Lower leg skin (tissue), 4 donors: ENCODE measurements around the gene WDFY4. TPM values are rescaled to one million over a fixed set of nuclear protein-coding genes. Genes with fewer than 3 reads are reported as not detected.

Source experiments
- DNase-seq, 2 donors: peaks; one replicate each; pipeline ENCODE4 v3.0.0-alpha.2; 2019; ENCODE audit warnings: low spot score in 2 of 2
- H3K4me3 ChIP-seq: fragments of 200-600 bp; sonication (generic); 2 replicates; pipeline ENCODE4 v1.5.1; 2017; ENCODE audit warnings: mild to moderate bottlenecking, low read depth; ENCODE audit not compliant: poor library complexity, severe bottlenecking
- CTCF ChIP-seq, 3 donors: fragments of 450-650 bp; IDR thresholded peaks; one replicate each; pipeline ENCODE4 v1.5.1; 2016; ENCODE audit warnings: antibody characterized with exemption in 3 of 3, mild to moderate bottlenecking in 3 of 3, moderate library complexity in 2 of 3
- POLR2A ChIP-seq, 2 donors: fragments of 450-650 bp; IDR thresholded peaks; one replicate each; pipeline ENCODE4 v1.6.1; 2016 to 2017; ENCODE audit warnings: antibody characterized with exemption in 2 of 2, mild to moderate bottlenecking in 1 of 2, moderate library complexity in 1 of 2
- WGBS, 2 donors: methylation state at CpG; one replicate each; pipeline ENCODE4 v1.1.5; 2018; 5-methylcytosine and 5-hydroxymethylcytosine counted together
- intact Hi-C: fragments of 100-400 bp; cut with DNase I; formaldehyde crosslinking; loops from one replicate; pipeline ENCODE4 v1.15.0; 2023; ENCODE audit warnings: low total_unique reads
- total RNA-seq, 4 donors: library from RNA; depleted of rRNA; stranded (reverse); fragments of >200 nt; gene quantifications; one replicate each; pipeline ENCODE4 v1.1.0, GENCODE V29; 2016

Gene WDFY4
- total RNA-seq, 4 donors from 2014 or later: 0.91 to 4.2 (median 1.1) TPM

- no peak for TF ChIP-seq POLR2A (IDR thresholded peaks at IDR 0.05)
- TF ChIP-seq CTCF (IDR thresholded peaks at IDR 0.05): no peak
- WGBS, 2 donors: 87 to 88% methylated on average over 9 of the region's 9 CpGs
- H3K4me3 ChIP-seq: no peak overlapping the region
- DNase-seq: peak in 1 of 2 donors; percentile 6
- intact Hi-C loops: no loop called here
Measured at GRCh38 chr10:48884179-48885045, 199.7 kb downstream of the WDFY4 start.

- 17 to 27% methylated on average over 2 of the region's 2 CpGs for WGBS, 2 donors
- no peak overlapping the region for H3K4me3 ChIP-seq
- intact Hi-C loops: no loop called here
- peak in 1 of 2 donors; percentile 13 for DNase-seq
- TF ChIP-seq CTCF (IDR thresholded peaks at IDR 0.05) (no peak), POLR2A (IDR thresholded peaks at IDR 0.05) (no peak)
Measured at GRCh38 chr10:48885376-48885775, 200.7 kb downstream of the WDFY4 start.

GRCh38 chr10:48887982-48888381, 203.3 kb downstream of the WDFY4 start:
- TF ChIP-seq CTCF (IDR thresholded peaks at IDR 0.05) (no peak), POLR2A (IDR thresholded peaks at IDR 0.05) (no peak)
- no peak overlapping the region for H3K4me3 ChIP-seq
- intact Hi-C loops: no loop called here
- 73 to 97% methylated on average over 1 of the region's 1 CpG for WGBS, 2 donors
- no peak for DNase-seq

GRCh38 chr10:48890888-48891850, 206.5 kb downstream of the WDFY4 start:
- no peak for DNase-seq
- H3K4me3 ChIP-seq: no peak overlapping the region
- WGBS, 2 donors: 85 to 86% methylated on average over 11 of the region's 11 CpGs
- intact Hi-C loops: no loop called here
- TF ChIP-seq CTCF (IDR thresholded peaks at IDR 0.05) (no peak), POLR2A (IDR thresholded peaks at IDR 0.05) (no peak)

- intact Hi-C loops: no loop called here
- no peak overlapping the region for H3K4me3 ChIP-seq
- DNase-seq: no peak
- TF ChIP-seq POLR2A (IDR thresholded peaks at IDR 0.05) (no peak), CTCF (IDR thresholded peaks at IDR 0.05) (no peak)
- 62 to 69% methylated on average over 6 of the region's 6 CpGs for WGBS, 2 donors
Measured at GRCh38 chr10:48894911-48895802, 210.5 kb downstream of the WDFY4 start.
